EL (cell line): ENCODE measurements around the gene MN1.

ENCODE experiments used
- DNase-seq: peaks from one replicate; pipeline ENCODE4 v3.0.0-alpha.2; 2016

The MN1 gene

DNA sequence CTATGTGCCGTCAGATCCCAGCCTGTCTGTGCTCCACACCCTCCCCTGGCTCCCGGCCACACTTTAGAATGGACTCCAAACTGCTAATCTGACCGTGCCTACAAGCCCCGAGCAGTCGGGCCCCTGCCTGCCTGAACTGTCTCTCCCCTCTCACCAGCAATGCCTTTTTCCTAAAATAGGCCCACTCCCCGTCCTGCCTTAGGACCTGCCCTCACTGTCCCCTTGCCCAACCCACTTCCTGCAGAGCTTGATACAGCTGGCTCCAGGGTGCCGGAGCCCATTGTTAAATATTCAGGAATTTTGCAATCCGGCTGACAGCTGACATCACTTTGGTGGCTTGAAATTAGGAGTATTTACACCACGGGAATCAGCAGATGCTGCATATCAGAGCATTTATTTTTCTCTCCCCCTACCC is 21.4 kb downstream of the MN1 start:
- no peak for DNase-seq

- DNase-seq: no peak
Observed at GRCh38 chr22:27779643-27780042, 21.9 kb downstream of the MN1 start.

- DNase-seq: no peak
Observed at GRCh38 chr22:27778294-27779090, 23.1 kb downstream of the MN1 start.

DNA sequence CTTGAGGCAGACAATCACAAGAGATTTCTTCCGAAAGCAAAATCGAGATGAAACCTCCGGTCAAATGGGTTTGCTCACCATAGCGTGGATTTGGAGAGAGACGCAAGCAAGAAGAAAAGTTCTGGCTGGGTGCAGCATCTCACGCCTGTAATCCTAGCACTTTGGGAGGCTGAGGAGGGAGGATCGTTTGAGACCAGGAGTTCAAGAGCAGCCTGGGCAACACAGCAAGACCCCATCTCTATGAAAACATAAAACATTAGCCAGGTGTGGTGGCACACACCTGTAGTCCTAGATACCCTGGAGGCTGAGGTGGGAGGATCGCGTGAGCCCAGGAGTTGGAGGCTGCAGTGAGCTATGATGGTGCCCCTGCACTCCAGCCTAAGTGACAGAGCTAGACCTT is 24.4 kb downstream of the MN1 start:
- DNase-seq: no peak

DNA sequence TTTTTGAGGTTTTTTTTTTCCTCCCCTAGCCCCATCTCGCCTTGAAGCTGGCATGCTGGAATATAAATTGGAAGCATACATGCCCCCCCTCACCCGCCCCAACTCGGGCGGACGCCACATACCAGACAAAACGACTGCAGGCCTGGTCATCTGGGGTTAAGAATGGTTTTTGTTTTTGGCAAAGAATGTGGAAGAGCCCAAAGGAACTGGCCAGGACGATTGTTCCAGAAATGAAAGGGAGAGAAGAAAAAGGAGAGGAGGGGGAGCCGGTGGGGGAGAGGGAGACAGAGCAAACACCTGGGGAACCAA is 25.0 kb downstream of the MN1 start:
- no peak for DNase-seq

DNA sequence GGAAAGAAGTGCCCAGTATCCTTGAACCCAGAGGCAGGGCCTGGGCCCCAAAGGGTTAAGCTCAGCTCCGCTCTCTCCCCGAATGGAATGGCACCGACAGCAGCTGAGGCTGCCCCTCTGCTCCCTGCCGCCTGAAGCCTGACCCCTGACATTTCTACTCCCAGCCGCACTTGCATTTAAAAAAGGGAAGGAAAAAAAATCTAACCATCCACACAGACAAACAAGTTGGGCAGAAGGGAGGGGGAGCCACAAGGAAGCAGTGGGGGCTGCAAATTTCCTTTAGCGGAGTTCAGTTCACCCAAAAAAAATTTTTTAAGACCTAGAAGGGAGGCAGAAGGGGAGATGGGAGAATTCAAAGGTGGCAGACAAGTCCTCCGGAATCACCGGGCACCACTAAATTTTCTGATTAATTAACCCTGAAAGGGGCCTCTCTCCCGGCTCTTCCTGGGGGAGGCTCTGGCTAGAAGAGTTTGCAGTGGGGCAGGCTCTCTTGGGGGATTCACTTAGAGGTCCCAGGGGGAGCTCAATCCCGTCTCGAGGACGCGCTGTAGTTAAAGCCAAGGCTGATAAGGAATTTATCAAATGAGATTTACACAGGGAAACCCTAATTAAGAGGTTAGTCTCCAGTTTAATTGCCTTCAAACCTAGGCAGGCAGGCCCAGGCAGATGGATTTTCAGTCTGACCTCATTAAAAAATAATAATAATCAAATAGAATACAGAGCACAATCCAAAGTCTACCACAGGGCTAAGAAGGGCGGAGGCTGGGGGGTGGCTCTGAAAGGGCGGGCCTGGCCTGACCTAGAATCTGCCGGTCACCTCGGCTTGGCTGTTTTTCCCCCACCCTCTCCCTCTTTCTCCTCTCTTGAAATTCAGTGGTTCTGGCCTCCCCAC is 25.6 kb downstream of the MN1 start:
- no peak for DNase-seq

DNA sequence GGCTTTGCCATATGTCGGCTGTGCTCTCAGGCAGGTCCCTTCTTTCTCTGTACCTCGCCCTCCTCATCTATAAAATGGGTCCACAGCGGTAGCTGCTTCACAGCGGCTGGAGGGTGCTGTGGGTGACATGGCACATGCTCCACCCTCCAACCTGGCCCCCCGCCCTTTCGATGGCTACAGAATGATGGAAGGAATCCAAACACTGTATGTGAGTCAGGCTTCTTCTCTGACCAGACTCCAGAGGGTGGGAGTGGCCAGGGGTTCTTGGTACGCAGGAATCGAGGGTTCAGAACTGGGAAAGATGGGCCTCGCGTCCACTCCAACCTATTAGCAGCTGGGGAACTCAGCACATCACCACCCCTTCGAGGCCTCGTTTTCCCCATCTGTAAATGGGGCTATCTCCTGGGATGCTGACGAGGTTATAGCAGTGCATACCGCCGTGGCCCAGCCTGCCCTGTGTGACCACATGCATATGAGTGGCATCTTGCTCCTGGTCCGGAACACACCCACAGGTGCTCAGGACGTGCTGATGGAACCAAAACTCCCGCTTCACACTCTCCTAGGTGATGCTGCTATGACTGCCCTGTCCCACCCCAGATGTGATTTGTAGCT is 26.4 kb downstream of the MN1 start:
- no peak for DNase-seq

GRCh38 chr22:27774200-27774599 is 27.4 kb downstream of the MN1 start:
- DNase-seq: no peak

DNA sequence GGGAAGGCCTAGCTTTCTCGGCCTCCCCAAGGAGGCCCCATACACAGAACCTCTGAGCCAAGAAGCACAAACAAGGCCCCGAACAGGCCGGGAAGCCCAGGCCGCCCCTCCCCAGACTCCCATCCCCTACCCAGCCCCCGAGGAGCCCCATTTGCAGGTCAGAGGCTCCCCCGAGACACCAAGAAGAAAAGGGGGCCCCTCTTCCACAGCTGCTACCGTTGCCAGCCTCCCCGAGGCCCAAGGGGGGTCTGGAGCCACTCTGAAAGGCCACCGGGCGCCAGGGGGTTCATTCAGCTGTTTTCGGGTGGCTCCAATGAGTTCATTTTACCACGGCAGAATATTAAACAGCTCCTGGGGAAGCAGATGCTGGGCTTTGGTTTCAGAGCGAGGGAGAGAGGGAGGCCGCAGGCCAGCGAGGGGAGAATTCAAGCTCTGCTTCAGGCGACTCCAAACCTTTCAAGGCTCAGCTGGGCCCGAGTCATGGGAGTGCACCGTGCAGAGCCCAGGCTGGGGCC is 28.5 kb downstream of the MN1 start:
- DNase-seq: no peak

DNA sequence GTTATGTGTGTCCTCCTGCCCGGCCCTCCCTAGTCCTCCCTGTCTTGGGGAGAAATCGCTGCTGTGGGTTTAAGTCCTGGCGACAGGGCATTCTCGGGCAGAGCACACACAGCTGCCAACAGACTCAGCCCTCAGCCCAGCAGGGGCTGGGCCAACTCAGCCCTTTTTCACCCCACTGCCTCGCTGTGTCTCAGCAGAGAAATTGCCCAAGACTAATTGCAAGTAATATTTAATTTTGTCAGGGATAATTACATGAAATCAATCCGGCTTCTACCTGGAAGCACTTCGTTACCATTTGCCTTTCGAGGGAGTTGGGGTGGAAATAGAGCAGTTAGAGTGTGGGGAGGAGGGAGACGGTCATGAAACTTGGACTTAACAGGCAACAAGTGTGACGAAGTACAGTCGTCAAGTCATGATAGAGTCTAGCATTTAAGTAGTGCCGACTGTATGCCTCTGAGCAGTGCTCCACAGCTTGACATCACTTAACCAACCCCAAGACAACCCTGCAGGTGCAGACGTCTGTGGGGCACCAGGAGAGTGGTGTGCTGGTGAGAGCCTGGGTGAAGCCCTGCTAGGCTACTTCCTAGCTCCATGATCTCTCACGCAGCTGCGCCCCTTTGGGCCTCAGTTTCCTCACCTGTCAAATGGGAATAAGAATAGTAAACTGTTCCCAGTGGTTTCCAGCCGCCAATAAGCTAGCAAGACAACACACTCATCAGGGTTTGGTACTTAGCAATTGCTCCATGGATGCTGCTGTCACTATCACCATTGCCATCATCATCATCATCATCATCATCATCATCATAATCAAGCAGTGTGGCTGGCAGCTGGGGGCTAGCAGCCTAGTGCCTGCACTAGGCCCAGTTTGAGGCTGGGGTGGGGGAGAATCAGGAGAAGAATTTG is 29.2 kb downstream of the MN1 start:
- DNase-seq: no peak

DNA sequence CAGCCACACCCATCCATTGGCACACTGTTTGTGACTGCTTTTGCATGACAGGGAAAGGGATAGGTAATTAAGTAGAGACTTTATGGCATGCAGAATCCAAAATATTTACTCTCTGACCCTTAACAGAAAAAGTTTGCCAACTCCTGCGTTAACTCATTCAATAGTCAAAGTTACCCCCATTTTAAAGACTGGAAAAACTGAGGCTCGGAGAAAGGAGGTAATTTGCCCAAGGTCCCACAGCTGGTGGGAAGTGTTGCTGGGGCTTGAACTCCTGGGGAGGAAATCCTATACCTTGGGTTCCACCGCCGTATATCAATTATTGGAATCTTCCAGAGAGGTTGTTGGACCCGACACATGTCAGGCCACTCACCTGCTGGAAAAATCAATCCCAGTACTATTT is 29.9 kb downstream of the MN1 start:
- no peak for DNase-seq

DNA sequence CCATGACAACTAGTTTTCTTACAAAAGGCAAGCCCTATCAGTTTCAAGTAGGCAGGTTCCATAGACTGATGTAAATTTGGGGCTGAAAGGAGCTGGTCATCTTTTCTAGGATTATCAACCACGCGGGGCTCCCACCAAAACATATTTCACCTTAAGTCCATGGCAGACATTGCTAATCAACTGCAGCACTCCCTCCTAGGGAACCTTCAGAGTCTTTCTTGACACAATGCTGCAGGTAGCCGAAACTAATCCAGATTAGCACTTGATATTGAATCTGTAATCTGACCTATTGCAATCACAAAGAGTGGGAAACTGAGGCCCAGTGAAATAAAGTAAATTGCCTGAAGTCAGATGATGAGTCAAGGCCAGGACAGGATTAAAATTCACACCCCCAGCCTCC is 32.5 kb downstream of the MN1 start:
- no peak for DNase-seq

DNA sequence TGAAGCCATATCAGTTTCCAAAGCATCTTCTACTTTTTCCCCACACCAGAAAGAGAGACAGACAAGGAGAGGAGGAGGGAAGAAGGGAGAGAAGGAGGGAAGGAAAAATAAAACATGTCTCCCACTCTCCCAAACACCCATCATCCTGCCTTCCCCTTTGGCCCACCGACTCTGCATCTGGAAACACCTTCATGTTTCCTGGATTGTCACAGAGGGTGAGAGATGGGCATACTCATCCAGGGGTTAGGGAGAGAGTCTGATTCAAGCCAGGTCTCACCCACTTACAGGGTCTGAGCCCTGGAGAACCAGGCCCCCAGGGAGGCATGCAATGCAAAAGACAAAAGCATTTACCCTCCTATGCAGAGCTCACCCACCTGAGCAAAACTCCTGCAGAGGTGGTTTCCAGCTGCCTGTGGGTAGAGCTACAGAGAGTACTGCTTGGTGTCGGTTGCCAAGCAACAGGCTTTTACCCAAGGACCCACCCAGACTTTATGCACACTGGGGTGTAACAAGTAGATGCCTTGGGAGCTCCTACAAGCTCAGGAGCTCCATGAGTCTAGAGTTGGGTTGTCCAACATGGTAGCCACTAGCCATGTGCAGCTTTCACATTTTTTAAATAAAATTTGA is 33.4 kb downstream of the MN1 start:
- DNase-seq: no peak

DNA sequence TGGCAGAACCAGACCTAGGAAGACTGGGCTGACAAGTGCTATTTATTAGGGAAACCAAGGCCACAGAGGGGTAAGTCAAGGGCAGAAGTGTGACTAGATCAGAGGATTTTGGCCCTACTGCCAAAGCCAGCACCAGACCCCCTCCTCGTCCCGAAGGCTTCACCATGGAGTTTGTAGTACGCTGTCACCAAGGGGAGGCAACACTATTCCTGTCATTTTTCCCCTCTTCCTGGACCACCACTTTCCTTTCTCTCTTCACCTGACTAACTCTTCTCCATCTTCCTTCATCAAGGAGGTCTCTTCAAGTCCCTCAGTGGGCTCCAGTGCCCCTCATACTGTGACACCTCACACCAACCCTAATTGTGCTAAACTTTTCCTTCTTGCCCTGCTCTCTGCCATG is 34.9 kb downstream of the MN1 start:
- DNase-seq: no peak

- no peak for DNase-seq
Observed at GRCh38 chr22:27765706-27766291, 35.8 kb downstream of the MN1 start.

DNA sequence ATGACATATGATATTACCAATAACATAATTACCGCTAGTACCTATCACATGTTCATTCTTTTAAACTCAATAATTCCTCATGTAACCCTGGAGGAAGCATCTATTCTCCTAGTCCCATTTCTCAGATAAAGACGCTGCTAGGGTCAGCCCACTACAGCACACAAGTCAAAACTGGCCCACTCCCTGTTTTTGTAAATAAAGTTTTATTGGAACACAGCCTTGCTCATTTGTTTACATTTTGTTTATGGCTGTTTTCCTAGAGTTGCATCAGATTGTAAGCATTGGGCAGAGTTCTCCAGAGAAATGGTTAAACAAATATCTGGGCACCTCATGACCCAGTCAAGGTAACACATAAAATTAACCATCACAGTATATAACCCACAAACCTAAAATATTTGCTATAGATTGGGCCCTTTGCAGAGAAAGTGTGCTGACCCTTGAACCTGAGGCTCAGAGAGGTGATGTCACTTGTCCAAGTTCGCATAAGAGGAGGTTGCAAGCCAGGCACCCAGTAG is 36.8 kb downstream of the MN1 start:
- no peak for DNase-seq

DNA sequence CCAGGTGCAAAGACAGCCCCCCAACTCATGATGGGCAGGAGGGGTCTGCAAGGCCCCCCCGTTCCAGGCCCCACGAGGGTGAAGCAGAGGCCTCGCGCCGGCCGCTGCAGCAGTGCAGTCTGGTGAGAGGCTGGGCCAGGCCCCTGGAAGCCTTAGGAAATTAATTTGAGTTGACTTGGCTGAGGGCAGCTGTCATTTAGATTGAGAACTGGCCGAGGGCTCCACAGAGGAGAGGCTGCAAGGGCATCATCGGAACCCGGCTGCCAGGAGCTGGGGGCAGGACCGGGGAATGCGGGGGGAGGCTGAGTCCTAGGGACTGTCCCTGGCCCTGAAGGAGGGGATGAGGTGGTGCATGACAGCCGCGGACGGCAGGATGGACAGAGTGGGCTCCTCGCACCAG is 39.9 kb downstream of the MN1 start:
- DNase-seq: no peak

GRCh38 chr22:27761000-27761399 is 40.6 kb downstream of the MN1 start:
- DNase-seq: no peak

- DNase-seq: no peak
Observed at GRCh38 chr22:27760474-27760873, 41.1 kb downstream of the MN1 start.

- no peak for DNase-seq
Observed at GRCh38 chr22:27757928-27758525, 43.5 kb downstream of the MN1 start.

DNA sequence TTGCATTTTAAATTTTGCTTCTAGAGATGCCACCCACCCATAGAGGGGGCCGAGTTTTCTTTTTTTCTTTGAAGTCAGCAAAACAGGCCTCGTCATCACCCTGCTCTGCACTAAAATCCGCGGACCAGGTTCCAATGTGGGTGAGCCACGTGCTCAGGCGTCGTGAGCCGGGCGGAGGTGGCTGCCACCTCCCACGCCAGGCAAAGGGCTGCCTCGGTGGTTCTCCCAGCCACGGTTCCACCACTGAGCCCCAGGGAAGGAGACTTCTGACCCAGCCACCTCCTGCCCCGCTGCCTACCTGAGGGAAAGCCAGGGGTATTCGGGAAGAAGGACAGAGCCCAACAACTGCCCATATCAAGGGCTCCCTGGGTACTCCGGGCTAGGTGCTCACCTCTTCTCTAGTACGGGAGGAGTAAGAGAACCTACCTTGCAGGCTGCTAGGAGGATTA is 45.3 kb downstream of the MN1 start:
- no peak for DNase-seq
